ENCODE results near the gene FAM78A.

The FAM78A gene

GRCh38 chr9:131260751-131261452, 15.4 kb downstream of the FAM78A start (continued):
- no peak for TF ChIP-seq CREB5 (CRISPR knock-in tag; IDR thresholded peaks at IDR 0.05; ENCODE audit: low read depth)
- TF ChIP-seq GLIS3 (CRISPR knock-in tag; IDR thresholded peaks at IDR 0.05): no peak
- TF ChIP-seq ZFP30 (CRISPR knock-in tag; IDR thresholded peaks at IDR 0.05): no peak
- TF ChIP-seq TOX (CRISPR knock-in tag; IDR thresholded peaks at IDR 0.05; ENCODE audit: borderline replicate concordance): no peak
- no peak for TF ChIP-seq PPARA (CRISPR knock-in tag; IDR thresholded peaks at IDR 0.05; ENCODE audit: borderline replicate concordance)
- no peak for TF ChIP-seq ISL1 (CRISPR knock-in tag; IDR thresholded peaks at IDR 0.05)
- no peak for TF ChIP-seq CSDC2 (CRISPR knock-in tag; IDR thresholded peaks at IDR 0.05)
- TF ChIP-seq RARB (CRISPR knock-in tag; IDR thresholded peaks at IDR 0.05): no peak
- no peak for TF ChIP-seq ARNTL (CRISPR knock-in tag; IDR thresholded peaks at IDR 0.05; ENCODE audit: borderline replicate concordance, low read depth)
- TF ChIP-seq CSRNP3 (CRISPR knock-in tag; IDR thresholded peaks at IDR 0.05): no peak
- TF ChIP-seq TCF4 (CRISPR knock-in tag; IDR thresholded peaks at IDR 0.05; ENCODE audit: borderline replicate concordance): no peak
- no peak for TF ChIP-seq ZFP3 (CRISPR knock-in tag; IDR thresholded peaks at IDR 0.05)
- no peak for TF ChIP-seq SNAI2 (CRISPR knock-in tag; IDR thresholded peaks at IDR 0.05)

GRCh38 chr9:131259916-131260597, 16.3 kb downstream of the FAM78A start:
- no peak for ATAC-seq
- TF ChIP-seq ARNTL (CRISPR knock-in tag; IDR thresholded peaks at IDR 0.05; ENCODE audit: borderline replicate concordance, low read depth): no peak
- TF ChIP-seq ZNF70 (CRISPR knock-in tag; IDR thresholded peaks at IDR 0.05): no peak
- TF ChIP-seq ZFP3 (CRISPR knock-in tag; IDR thresholded peaks at IDR 0.05): no peak
- no peak for TF ChIP-seq CSDC2 (CRISPR knock-in tag; IDR thresholded peaks at IDR 0.05)
- TF ChIP-seq SNAI2 (CRISPR knock-in tag; IDR thresholded peaks at IDR 0.05): no peak
- TF ChIP-seq POU6F1 (CRISPR knock-in tag; IDR thresholded peaks at IDR 0.05; ENCODE audit: borderline replicate concordance, low read depth): no peak
- TF ChIP-seq GLIS3 (CRISPR knock-in tag; IDR thresholded peaks at IDR 0.05): no peak
- no peak for TF ChIP-seq CSRNP3 (CRISPR knock-in tag; IDR thresholded peaks at IDR 0.05)
- no peak for TF ChIP-seq ZFP30 (CRISPR knock-in tag; IDR thresholded peaks at IDR 0.05)
- TF ChIP-seq PPARA (CRISPR knock-in tag; IDR thresholded peaks at IDR 0.05; ENCODE audit: borderline replicate concordance): no peak
- no peak for TF ChIP-seq BACH2 (CRISPR knock-in tag; IDR thresholded peaks at IDR 0.05; ENCODE audit: borderline replicate concordance)
- no peak for TF ChIP-seq TOX (CRISPR knock-in tag; IDR thresholded peaks at IDR 0.05; ENCODE audit: borderline replicate concordance)
- no peak for TF ChIP-seq ZNF8 (CRISPR knock-in tag; IDR thresholded peaks at IDR 0.05)
- no peak for TF ChIP-seq CREB5 (CRISPR knock-in tag; IDR thresholded peaks at IDR 0.05; ENCODE audit: low read depth)
- TF ChIP-seq TCF4 (CRISPR knock-in tag; IDR thresholded peaks at IDR 0.05; ENCODE audit: borderline replicate concordance): no peak
- no peak for TF ChIP-seq ZC3H10 (CRISPR knock-in tag; IDR thresholded peaks at IDR 0.05)
- TF ChIP-seq TSHZ2 (CRISPR knock-in tag; IDR thresholded peaks at IDR 0.05): no peak
- no peak for TF ChIP-seq ZNF565 (CRISPR knock-in tag; conservative IDR thresholded peaks at IDR 0.05; ENCODE audit: low read depth)

Data from SK-N-SH treated with all-trans-retinoic acid at 6 μM for 48 hours (cell line).